ENCODE data around the gene ANGPTL8.

ANGPTL8 gene

GRCh38 chr19:11267316-11268085, 28.1 kb downstream of the ANGPTL8 start:
- no peak for TF ChIP-seq CTCF (IDR thresholded peaks at IDR 0.05; ENCODE audit: insufficient read depth, low read depth, low read length, missing control alignments)
- H3K4me3 ChIP-seq (ENCODE audit: low read depth, low read length), result no peak overlapping the region
- DNase-seq (ENCODE audit: low read depth), result no peak

- DNase-seq (ENCODE audit: low read depth), result no peak
These were observed 29.4 kb downstream of the ANGPTL8 start for GRCh38 chr19:11268783-11269267.

GRCh38 chr19:11269408-11269807, 30.0 kb downstream of the ANGPTL8 start:
- DNase-seq (ENCODE audit: low read depth), result no peak
- H3K4me3 ChIP-seq (ENCODE audit: low read depth, low read length), result no peak overlapping the region
- no peak for TF ChIP-seq CTCF (IDR thresholded peaks at IDR 0.05; ENCODE audit: insufficient read depth, low read depth, low read length, missing control alignments)

More at GRCh38 chr19:11268783-11269267, 29.4 kb downstream of the ANGPTL8 start:
- TF ChIP-seq CTCF (IDR thresholded peaks at IDR 0.05; ENCODE audit: insufficient read depth, low read depth, low read length, missing control alignments), result no peak
- H3K4me3 ChIP-seq (ENCODE audit: low read depth, low read length), result no peak overlapping the region

GRCh38 chr19:11273296-11273695, 33.9 kb downstream of the ANGPTL8 start:
- no peak overlapping the region for H3K4me3 ChIP-seq (ENCODE audit: low read depth, low read length)
- no peak for TF ChIP-seq CTCF (IDR thresholded peaks at IDR 0.05; ENCODE audit: insufficient read depth, low read depth, low read length, missing control alignments)
- DNase-seq (ENCODE audit: low read depth), result no peak

- DNase-seq (ENCODE audit: low read depth), result no peak
- no peak overlapping the region for H3K4me3 ChIP-seq (ENCODE audit: low read depth, low read length)
- no peak for TF ChIP-seq CTCF (IDR thresholded peaks at IDR 0.05; ENCODE audit: insufficient read depth, low read depth, low read length, missing control alignments)
These were observed 34.6 kb downstream of the ANGPTL8 start for GRCh38 chr19:11273989-11274388.

- no peak for TF ChIP-seq CTCF (IDR thresholded peaks at IDR 0.05; ENCODE audit: insufficient read depth, low read depth, low read length, missing control alignments)
- DNase-seq (ENCODE audit: low read depth), result no peak
- H3K4me3 ChIP-seq (ENCODE audit: low read depth, low read length), result no peak overlapping the region
These were observed 35.2 kb downstream of the ANGPTL8 start for GRCh38 chr19:11274533-11275086.

All from GM12865 (cell line).